NB4 (cell line): Measurements from ENCODE around the gene TMEM184C.

Experiments used
- DNase-seq: peaks from one replicate; pipeline ENCODE4 v3.0.0; 2010; ENCODE audit warnings: low read depth
- H3K4me3 ChIP-seq: one replicate; pipeline ENCODE4 v1.5.1; 2011; ENCODE audit warnings: mild to moderate bottlenecking, low read depth, low read length, moderate library complexity
- MAX ChIP-seq: IDR thresholded peaks from 2 replicates; pipeline ENCODE4 v1.6.1; 2011; ENCODE audit warnings: low read depth, low read length
- MYC ChIP-seq: IDR thresholded peaks from 2 replicates; pipeline ENCODE4 v1.6.1; 2011; ENCODE audit warnings: low read depth, low read length
- POLR2A ChIP-seq: IDR thresholded peaks from 2 replicates; pipeline ENCODE4 v1.6.1; 2011; ENCODE audit warnings: mild to moderate bottlenecking; ENCODE audit not compliant: insufficient read length; ENCODE audit errors: extremely low read depth
- TF ChIP-seq, protein P1 (sequence below): IDR thresholded peaks from one replicate; pipeline ENCODE4 v1.5.1; 2012; ENCODE audit warnings: low read depth, low read length

The TMEM184C gene

DNA sequence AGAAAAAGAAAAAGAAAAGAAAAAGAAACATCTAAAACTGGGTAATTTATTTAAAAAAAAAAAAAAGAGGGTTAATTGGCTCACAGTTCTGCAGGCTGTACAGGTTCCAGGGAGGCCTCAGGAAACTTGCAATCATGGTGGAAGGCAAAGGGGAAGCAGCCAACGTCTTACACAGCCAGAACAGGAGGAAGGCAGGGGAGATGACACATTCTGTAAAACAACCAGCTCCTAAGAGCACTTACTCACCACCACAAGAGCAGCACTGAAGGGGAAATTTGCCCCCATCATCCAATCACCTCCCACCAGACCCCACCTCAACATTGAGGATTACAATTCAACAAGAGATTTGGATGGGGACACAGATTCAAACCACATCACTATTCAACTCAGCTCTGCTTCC, 36.8 kb upstream of the TMEM184C start:
- TF ChIP-seq MAX (no peak), MYC (no peak), POLR2A (no peak)
- TF ChIP-seq, protein P1, sequence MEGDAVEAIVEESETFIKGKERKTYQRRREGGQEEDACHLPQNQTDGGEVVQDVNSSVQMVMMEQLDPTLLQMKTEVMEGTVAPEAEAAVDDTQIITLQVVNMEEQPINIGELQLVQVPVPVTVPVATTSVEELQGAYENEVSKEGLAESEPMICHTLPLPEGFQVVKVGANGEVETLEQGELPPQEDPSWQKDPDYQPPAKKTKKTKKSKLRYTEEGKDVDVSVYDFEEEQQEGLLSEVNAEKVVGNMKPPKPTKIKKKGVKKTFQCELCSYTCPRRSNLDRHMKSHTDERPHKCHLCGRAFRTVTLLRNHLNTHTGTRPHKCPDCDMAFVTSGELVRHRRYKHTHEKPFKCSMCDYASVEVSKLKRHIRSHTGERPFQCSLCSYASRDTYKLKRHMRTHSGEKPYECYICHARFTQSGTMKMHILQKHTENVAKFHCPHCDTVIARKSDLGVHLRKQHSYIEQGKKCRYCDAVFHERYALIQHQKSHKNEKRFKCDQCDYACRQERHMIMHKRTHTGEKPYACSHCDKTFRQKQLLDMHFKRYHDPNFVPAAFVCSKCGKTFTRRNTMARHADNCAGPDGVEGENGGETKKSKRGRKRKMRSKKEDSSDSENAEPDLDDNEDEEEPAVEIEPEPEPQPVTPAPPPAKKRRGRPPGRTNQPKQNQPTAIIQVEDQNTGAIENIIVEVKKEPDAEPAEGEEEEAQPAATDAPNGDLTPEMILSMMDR, result no peak
- H3K4me3 ChIP-seq, result no peak overlapping the region
- peak; percentile 3 for DNase-seq

GRCh38 chr4:147581606-147582350, 35.4 kb upstream of the TMEM184C start:
- DNase-seq, result no peak
- H3K4me3 ChIP-seq, result no peak overlapping the region
- TF ChIP-seq, protein P1, result no peak
- no peak for TF ChIP-seq POLR2A
- no peak for TF ChIP-seq MYC
- TF ChIP-seq MAX, result no peak

DNA sequence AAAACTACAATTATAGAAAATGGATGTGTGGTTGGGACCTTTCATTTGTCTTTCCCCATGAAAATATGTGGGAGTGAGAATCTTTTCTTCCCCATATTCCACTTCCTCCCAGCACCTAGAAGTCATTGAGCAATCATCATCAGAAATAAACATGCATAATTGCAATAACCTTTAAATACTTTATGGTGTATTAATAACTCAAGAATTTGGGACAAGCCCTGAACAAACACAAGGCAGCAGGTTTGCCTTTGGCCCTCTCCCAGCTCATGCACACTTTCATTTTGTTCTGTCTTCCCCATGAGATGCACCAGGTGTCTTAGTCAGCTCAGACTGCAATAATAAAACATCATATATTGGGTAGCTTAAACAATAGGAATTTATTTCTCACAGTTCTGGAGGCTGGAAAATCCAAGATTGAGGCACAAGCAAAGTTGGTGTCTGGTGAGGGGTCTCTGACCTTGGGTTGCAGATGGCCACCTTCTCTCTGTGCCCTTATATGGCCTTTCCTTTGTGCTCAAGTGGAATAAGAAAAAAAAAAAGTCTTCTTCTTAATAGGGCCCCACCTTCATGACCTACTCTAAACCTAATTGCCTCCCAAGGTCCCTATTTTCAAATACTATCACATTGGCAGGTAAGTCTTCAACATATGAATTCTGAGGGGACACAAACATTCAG, 34.7 kb upstream of the TMEM184C start:
- TF ChIP-seq POLR2A, result no peak
- TF ChIP-seq, protein P1, result no peak
- no peak for TF ChIP-seq MAX
- no peak for TF ChIP-seq MYC
- DNase-seq, result no peak
- no peak overlapping the region for H3K4me3 ChIP-seq

DNA sequence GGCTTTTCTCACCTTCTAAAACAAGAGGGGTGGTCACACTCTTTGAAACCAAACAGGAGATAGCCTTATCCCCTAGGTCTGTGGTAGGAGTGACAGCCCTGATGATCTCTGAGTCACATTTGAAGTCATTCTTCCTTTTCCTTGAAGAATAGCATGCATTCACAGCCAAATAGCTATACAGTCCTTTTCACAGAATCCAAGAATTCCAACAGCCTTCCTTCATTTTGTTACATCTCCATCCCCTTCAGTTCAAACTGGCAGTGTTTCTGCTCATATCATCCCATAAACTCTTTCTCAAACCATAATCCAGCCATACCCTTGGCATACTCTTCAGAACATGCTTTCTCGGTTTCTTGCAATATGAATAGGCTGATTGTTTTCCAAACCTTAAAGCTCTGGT, 33.3 kb upstream of the TMEM184C start:
- TF ChIP-seq MYC (no peak), MAX (no peak), POLR2A (no peak)
- TF ChIP-seq, protein P1, result no peak
- no peak overlapping the region for H3K4me3 ChIP-seq
- DNase-seq, result no peak

- TF ChIP-seq MAX (no peak), MYC (no peak), POLR2A (no peak)
- TF ChIP-seq, protein P1, result no peak
- DNase-seq, result no peak
- no peak overlapping the region for H3K4me3 ChIP-seq
Measured at GRCh38 chr4:147586032-147586431, 31.2 kb upstream of the TMEM184C start.
